Endothelial cell of umbilical vein (primary cell): ENCODE results near the gene DOLK.

ENCODE experiments used
- MYC ChIP-seq: IDR thresholded peaks from one replicate; pipeline ENCODE4 v1.6.1; 2011; ENCODE audit warnings: mild to moderate bottlenecking, low read depth, low read length
- POLR2A ChIP-seq: IDR thresholded peaks from 2 replicates; pipeline ENCODE4 v1.6.1; 2012; ENCODE audit warnings: low read depth, mild to moderate bottlenecking, control low read depth, low read length

GRCh38 chr9:128903871-128904620, 43.4 kb downstream of the DOLK start:
- TF ChIP-seq POLR2A, result no peak
- TF ChIP-seq MYC, result no peak
